G401.6 (cell line): Measurements from ENCODE around the gene RWDD4.

Source experiments
- FAIRE-seq: peaks from 2 replicates; lab custom pipeline; 2012; peaks lifted over from hg19 to GRCh38; lab: Jason Lieb, UNC

Gene RWDD4

GRCh38 chr4:183599284-183599683, 59.7 kb downstream of the RWDD4 start:
- no peak for FAIRE-seq

GRCh38 chr4:183596067-183596757, 62.8 kb downstream of the RWDD4 start:
- no peak for FAIRE-seq

GRCh38 chr4:183594823-183595222, 64.2 kb downstream of the RWDD4 start:
- no peak for FAIRE-seq

DNA sequence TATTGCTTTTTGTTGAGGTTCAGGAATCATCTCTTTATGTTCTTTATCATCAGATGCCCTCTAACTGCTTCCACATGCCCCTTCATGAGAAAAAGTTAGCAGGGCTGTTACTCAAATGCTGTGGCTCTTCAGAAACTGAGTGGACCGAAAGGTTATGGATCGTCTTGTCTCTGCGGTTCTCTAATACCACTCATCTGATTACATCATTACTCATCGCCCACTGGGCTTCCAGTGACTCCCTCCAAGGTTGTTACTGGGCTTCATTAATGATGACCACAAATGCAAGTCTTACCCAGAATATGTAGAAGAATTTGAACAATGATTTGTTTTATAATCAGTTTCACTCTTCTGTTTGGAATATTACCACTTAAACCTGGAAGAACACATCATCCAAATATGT, 67.7 kb downstream of the RWDD4 start:
- no peak for FAIRE-seq
